Germinal center (tissue), 1 donor: ENCODE results near the gene CDH15.
"Not testable (repeated sequence)": the region's sequence is repeated elsewhere in the genome, so short reads cannot be mapped to it uniquely, and the experiment has no call there.

Experiments
- DNase-seq: peaks from one replicate; pipeline ENCODE4 v3.0.0; 2012; ENCODE audit warnings: mixed read lengths, low spot score

CDH15 gene

GRCh38 chr16:89187770-89188392 is 16.3 kb downstream of the CDH15 start:
- no peak for DNase-seq

DNA sequence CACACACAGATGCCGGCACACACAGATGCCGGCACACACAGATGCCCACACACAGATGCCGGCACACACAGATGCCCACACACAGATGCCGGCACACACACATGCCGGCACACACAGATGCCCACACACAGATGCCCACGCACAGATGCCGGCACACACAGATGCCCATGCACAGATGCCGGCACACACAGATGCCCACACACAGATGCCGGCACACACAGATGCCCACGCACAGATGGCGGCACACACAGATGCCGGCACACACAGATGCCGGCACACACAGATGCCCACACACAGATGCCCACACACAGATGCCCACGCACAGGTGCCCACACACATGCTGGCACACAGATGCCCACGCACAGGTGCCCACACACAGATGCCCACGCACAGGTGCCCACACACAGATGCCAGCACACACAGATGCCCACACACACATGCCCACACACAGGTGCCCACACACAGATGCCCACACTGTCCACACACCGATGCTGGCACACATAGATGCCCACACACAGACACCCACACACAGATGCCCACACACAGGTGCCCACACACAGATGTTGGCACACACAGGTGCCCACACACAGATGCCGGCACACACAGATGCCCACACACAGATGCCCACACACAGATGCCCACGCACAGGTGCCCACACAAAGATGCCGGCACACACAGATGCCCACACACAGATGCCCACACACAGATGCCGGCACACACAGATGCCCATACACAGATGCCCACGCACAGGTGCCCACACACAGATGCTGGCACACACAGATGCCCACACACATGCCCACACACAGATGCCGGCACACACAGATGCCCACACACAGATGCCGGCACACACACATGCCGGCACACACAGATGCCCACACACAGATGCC is 17.2 kb downstream of the CDH15 start:
- not testable (repeated sequence) for DNase-seq

DNA sequence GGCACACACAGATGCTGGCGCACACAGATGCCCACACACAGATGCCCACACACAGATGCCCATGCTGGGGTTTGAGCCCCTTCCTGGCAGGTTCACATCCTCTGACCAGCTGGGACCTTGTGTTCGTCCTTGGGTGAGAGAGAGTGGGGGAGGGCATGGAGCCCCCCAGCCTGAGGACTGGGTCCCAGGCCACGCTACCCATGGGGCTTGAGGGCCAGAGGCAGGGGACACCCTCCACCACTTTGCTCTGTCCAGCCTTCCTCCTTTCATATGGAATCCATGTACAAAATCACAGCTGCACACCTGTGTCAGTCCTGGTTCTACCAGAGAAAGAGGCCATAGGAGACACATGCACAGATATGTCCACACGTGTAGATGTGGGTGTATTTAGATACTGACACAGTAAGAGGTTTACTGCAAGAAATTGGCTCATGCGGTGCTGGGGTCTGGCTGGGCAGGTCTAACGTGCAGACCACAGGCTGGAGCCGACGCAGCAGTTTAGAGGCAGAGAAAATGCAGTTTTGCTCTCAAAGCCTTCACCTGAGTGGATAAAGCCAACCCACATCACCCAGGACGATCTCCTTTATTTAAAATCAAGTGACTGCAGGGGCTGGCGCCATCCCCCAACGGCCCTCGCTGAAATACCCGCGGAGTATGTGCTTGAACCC is 17.9 kb downstream of the CDH15 start:
- no peak for DNase-seq

DNA sequence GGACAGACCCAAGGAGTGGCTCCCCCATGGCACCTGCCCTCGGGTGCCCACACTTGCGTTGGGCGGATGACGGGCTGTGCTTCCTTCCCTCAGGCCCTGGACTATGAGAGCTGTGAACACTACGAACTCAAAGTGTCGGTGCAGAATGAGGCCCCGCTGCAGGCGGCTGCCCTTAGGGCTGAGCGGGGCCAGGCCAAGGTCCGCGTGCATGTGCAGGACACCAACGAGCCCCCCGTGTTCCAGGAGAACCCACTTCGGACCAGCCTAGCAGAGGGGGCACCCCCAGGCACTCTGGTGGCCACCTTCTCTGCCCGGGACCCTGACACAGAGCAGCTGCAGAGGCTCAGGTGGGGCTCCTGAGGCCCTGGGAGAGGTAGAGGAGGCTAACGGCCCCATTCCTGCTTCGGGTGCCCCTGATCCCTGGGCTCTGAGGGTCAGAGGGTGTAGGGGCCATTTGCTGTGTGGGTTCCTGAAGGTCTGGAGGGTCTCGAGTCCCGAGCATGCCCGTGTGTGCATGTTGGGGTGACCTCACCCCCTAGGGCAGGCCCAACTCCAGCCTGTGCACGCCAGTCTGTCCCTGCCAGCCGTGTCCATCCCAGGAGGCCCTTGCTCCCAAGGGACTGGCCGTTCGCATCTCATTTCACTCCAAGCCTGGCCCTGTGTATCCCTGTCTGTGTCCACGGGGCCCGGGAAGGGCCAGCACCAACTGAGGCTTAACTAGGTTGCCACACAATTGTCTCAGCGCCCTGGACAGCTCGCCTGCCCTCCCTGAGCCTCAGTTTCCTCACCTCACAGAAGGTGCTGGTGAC is 18.8 kb downstream of the CDH15 start:
- no peak for DNase-seq

GRCh38 chr16:89191033-89191900 is 19.7 kb downstream of the CDH15 start:
- DNase-seq = no peak

GRCh38 chr16:89191901-89192185 is 20.3 kb downstream of the CDH15 start:
- DNase-seq = no peak

DNA sequence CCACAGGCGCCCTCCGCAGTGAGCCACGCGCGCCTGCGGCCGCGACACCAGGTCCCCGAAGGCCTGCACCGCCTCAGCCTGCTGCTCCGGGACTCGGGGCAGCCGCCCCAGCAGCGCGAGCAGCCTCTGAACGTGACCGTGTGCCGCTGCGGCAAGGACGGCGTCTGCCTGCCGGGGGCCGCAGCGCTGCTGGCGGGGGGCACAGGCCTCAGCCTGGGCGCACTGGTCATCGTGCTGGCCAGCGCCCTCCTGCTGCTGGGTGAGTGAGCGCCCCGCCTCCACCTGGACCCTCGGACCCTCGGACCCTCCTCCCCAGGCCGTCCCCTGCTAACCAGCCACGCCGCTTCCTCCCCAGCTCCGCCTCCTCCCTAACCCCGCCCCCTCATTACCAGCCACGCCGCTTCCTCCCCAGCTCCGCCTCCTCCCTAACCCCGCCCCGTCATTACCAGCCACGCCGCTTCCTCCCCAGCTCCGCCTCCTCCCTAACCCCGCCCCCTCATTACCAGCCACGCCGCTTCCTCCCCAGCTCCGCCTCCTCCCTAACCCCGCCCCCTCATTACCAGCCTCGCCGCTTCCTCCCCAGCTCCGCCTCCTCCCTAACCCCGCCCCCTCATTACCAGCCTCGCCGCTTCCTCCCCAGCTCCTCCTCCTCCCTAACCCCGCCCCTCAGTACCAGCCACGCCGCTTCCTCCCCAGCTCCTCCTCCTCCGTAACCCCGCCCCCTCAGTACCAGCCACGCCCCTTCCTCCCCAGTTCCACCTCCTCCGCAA is 20.8 kb downstream of the CDH15 start:
- DNase-seq = peak; percentile 60

DNA sequence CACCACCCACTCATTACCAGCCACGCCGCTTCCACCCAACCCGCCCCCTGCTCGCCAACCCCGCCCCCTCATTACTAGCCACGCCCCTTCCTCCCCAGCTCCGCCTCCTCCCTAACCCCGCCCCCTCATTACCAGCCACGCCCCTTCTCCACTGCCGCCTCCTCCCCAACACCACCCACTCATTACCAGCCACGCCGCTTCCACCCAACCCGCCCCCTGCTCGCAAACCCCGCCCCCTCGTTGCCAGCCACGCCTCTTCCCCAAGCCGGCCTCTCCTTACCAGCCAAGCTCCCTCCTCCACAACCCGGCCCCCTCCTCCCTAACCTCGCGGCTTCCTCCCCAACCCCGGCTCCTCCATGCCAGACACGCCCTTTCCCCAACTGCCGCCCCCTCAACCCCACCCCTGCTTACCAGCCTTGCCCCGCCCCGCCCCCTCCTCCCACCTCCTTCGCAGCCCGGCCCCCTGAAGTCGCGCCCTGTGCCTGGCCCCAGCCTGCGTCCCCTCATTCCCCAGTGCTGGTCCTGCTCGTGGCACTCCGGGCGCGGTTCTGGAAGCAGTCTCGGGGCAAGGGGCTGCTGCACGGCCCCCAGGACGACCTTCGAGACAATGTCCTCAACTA is 21.5 kb downstream of the CDH15 start:
- peak; percentile 78 for DNase-seq

- DNase-seq = no peak
Observed at GRCh38 chr16:89193576-89194293, 22.2 kb downstream of the CDH15 start.

- DNase-seq = no peak
Observed at GRCh38 chr16:89194340-89195311, 23.1 kb downstream of the CDH15 start.

- DNase-seq = no peak
Observed at GRCh38 chr16:89195521-89196171, 24.1 kb downstream of the CDH15 start.

DNA sequence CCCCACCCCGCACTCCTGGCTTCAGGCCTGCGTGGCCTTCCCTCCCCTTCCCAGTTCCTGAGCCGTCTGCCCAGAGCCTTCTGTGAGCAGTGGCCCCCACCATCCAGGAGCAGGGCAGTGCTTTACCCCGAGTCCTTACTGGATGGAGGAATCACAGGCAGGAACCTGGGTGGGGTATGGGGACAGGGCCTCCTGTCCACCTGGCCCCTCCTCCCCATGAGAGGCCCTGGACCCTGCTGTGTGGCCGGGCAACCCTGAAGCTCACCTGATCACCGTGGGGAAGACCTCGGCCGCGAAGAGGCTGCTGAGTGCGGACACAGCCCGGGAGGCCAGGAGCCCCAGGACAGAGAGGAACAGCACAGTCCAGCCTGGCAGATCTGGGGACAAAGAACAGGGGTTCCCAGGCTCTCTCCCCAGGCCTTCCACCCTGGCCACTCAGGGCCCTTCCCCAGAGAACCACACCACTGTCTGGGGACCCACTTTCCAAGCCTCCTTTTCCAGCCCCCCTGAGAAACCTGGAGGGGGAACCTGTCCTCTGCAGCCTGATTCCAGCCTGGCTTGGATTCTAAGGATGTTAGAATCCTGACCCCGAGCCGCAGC is 25.6 kb downstream of the CDH15 start:
- DNase-seq = no peak

GRCh38 chr16:89197633-89198416 is 26.3 kb downstream of the CDH15 start:
- no peak for DNase-seq

DNA sequence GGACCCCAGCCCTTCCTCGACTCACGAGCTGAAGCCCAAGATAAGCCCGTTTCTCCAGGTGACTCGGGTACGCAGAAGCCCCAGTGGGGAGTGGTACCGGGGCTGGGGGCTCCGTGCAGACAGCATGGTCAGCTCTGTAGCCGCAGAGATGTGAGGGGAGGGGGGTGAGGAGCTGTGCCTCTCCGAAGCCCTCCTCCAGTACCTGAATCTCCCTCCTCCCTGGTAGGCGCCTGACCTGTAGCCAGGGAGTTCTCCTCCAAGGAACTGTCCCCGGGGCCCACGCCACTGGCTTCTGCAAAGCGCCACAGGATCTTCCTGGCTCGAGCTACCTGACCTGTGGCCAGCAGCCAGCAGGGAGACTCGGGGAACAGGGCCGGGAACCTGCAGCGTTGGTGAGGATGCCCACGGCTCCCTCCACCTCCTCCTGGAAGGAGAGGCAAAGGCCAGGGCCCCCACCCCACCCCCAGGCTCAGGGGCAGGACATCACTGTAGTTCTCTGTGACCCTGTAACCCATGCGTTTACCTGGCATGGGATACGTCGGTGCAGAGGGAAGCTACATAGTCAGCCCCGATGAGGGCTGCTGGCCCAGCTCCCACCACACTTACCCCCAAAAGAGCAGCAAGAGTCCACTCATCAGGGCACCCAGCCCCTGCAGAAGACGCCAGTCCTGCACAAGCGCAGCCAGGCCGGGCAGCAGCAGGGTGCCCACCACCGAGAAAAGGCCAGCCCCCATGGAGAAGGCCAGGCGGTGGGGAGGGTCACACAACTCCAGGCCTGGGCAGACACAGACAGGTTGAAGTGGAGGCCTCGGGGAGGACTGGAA is 27.1 kb downstream of the CDH15 start:
- no peak for DNase-seq
